HepG2 (cell line): Measurements from ENCODE around the gene BCAM. TPM values are rescaled to one million over a fixed set of nuclear protein-coding genes. Genes with fewer than 3 reads are reported as not detected.
A peak's percentile ranks its signal among the peaks of the same experiment; 100 is the strongest.

ENCODE experiments used
- BORCS8-MEF2B ChIP-seq: sonication (generic); formaldehyde crosslinking; IDR thresholded peaks from 2 replicates; pipeline ENCODE4 v1.8.0; 2022; ENCODE audit warnings: mild to moderate bottlenecking, missing genetic modification reagents
- CSRNP1 ChIP-seq: sonication (generic); formaldehyde crosslinking; IDR thresholded peaks from 2 replicates; pipeline ENCODE4 v1.8.1; 2023; ENCODE audit warnings: mild to moderate bottlenecking, missing genetic modification reagents
- DNMT1 ChIP-seq: sonication (generic); formaldehyde crosslinking; IDR thresholded peaks from 2 replicates; pipeline ENCODE4 v1.5.1; 2020; ENCODE audit warnings: mild to moderate bottlenecking, missing genetic modification reagents
- HMGXB4 ChIP-seq, 2 experiments: sonication (generic) in 1 of 2; formaldehyde crosslinking in 1 of 2; IDR thresholded peaks; 2 replicates each; pipeline versions ENCODE4 v1.4.0 to v1.6.1; 2018 to 2020; ENCODE audit warnings: missing genetic modification reagents in 2 of 2, borderline replicate concordance in 1 of 2, low read depth in 1 of 2, mild to moderate bottlenecking in 1 of 2, missing biosample characterization in 1 of 2
- HNF1B ChIP-seq: sonication (generic); formaldehyde crosslinking; IDR thresholded peaks from 2 replicates; pipeline ENCODE4 v1.5.1; 2020; ENCODE audit warnings: mild to moderate bottlenecking, moderate library complexity, missing genetic modification reagents
- HNF4A ChIP-seq: sonication (generic); formaldehyde crosslinking; IDR thresholded peaks from 2 replicates; pipeline ENCODE4 v1.4.0; 2020; ENCODE audit warnings: missing genetic modification reagents
- IRF2 ChIP-seq: IDR thresholded peaks from 2 replicates; pipeline ENCODE4 v1.6.1; 2018; ENCODE audit warnings: missing genetic modification reagents, missing compliant biosample characterization
- MYNN ChIP-seq: sonication (generic); formaldehyde crosslinking; IDR thresholded peaks from 2 replicates; pipeline ENCODE4 v1.4.0; 2020; ENCODE audit warnings: mild to moderate bottlenecking, low read depth, missing genetic modification reagents
- SAFB2 ChIP-seq: sonication (generic); formaldehyde crosslinking; IDR thresholded peaks from 2 replicates; pipeline ENCODE4 v1.5.1; 2020; ENCODE audit warnings: missing genetic modification reagents, low read depth, mild to moderate bottlenecking, borderline replicate concordance
- TARDBP ChIP-seq: sonication (generic); formaldehyde crosslinking; IDR thresholded peaks from 2 replicates; pipeline ENCODE4 v1.8.0; 2022; ENCODE audit warnings: mild to moderate bottlenecking, missing genetic modification reagents
- ZFP36L1 ChIP-seq: sonication (generic); formaldehyde crosslinking; IDR thresholded peaks from 2 replicates; pipeline ENCODE4 v1.8.0; 2022; ENCODE audit warnings: mild to moderate bottlenecking, missing genetic modification reagents, moderate library complexity
- ZFY ChIP-seq: sonication (generic); formaldehyde crosslinking; IDR thresholded peaks from 2 replicates; pipeline ENCODE4 v1.4.0; 2020; ENCODE audit warnings: missing genetic modification reagents
- polyA plus RNA-seq, 8 experiments: library from polyadenylated mRNA; depleted of rRNA in 3 of 8; stranded (reverse) in 7 of 8; unstranded in 1 of 8; fragments of >200 nt; fragmentation: Illumina TruSeq in 4 of 8; extraction: Trizol in 4 of 8; gene quantifications; 2 replicates each; pipeline versions ENCODE4 v1.2.1 to v1.2.3, GENCODE V29; 2011 to 2016; ENCODE audit warnings: low read depth in 4 of 8, missing spikeins in 1 of 8, mixed read lengths in 1 of 8; ENCODE audit not compliant: insufficient read depth in 1 of 8
- total RNA-seq, 5 experiments: library from RNA; depleted of rRNA; stranded (reverse); fragments of >200 nt; fragmentation: Illumina TruSeq; extraction: Trizol; gene quantifications; 2 replicates each; pipeline ENCODE4 v1.2.3, GENCODE V29; 2016; ENCODE audit warnings: low read depth in 1 of 5
- TF ChIP-seq, protein P1 (sequence below): sonication (generic); formaldehyde crosslinking; conservative IDR thresholded peaks from 2 replicates; pipeline ENCODE4 v1.4.0; 2020; ENCODE audit warnings: mild to moderate bottlenecking, missing genetic modification reagents, moderate library complexity
- TF ChIP-seq, protein P2 (sequence below): sonication (generic); formaldehyde crosslinking; IDR thresholded peaks from 2 replicates; pipeline ENCODE4 v1.4.0; 2020; ENCODE audit warnings: missing genetic modification reagents, borderline replicate concordance

BCAM gene
- total and polyA plus RNA-seq, 2 of the 13 experiments (the other 11 are each of a cell fraction or from before 2014, with no cell fraction given), result 51.2 to 62.7 TPM

- TF ChIP-seq MYNN (CRISPR knock-in tag) (no peak), CSRNP1 (CRISPR knock-in tag) (peak; percentile 84), SAFB2 (no peak), HNF1B (0 out of 2 replicates have a peak, but pooled peaks have one; percentile 25), HNF4A (peak; percentile 56), BORCS8-MEF2B (CRISPR knock-in tag) (peak; percentile 59; the same call in 1 of the 2 replicates), TARDBP (CRISPR knock-in tag) (peak; percentile 85), HMGXB4 (CRISPR knock-in tag; IDR thresholded peaks at IDR 0.05; ENCODE audit: borderline replicate concordance in 1 of 2, low read depth in 1 of 2) (peak in 1 of 2 experiments; percentile 81; a peak in 2 of 4 replicates), ZFY (CRISPR knock-in tag) (0 out of 2 replicates have a peak, but pooled peaks have one; percentile 24), IRF2 (CRISPR knock-in tag) (peak; percentile 54), DNMT1 (CRISPR knock-in tag) (no peak), ZFP36L1 (CRISPR knock-in tag) (no peak)
- TF ChIP-seq, protein P1, sequence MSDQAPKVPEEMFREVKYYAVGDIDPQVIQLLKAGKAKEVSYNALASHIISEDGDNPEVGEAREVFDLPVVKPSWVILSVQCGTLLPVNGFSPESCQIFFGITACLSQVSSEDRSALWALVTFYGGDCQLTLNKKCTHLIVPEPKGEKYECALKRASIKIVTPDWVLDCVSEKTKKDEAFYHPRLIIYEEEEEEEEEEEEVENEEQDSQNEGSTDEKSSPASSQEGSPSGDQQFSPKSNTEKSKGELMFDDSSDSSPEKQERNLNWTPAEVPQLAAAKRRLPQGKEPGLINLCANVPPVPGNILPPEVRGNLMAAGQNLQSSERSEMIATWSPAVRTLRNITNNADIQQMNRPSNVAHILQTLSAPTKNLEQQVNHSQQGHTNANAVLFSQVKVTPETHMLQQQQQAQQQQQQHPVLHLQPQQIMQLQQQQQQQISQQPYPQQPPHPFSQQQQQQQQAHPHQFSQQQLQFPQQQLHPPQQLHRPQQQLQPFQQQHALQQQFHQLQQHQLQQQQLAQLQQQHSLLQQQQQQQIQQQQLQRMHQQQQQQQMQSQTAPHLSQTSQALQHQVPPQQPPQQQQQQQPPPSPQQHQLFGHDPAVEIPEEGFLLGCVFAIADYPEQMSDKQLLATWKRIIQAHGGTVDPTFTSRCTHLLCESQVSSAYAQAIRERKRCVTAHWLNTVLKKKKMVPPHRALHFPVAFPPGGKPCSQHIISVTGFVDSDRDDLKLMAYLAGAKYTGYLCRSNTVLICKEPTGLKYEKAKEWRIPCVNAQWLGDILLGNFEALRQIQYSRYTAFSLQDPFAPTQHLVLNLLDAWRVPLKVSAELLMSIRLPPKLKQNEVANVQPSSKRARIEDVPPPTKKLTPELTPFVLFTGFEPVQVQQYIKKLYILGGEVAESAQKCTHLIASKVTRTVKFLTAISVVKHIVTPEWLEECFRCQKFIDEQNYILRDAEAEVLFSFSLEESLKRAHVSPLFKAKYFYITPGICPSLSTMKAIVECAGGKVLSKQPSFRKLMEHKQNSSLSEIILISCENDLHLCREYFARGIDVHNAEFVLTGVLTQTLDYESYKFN (CRISPR knock-in tag), result peak; percentile 52; the same call in 1 of the 2 replicates
- TF ChIP-seq, protein P2, sequence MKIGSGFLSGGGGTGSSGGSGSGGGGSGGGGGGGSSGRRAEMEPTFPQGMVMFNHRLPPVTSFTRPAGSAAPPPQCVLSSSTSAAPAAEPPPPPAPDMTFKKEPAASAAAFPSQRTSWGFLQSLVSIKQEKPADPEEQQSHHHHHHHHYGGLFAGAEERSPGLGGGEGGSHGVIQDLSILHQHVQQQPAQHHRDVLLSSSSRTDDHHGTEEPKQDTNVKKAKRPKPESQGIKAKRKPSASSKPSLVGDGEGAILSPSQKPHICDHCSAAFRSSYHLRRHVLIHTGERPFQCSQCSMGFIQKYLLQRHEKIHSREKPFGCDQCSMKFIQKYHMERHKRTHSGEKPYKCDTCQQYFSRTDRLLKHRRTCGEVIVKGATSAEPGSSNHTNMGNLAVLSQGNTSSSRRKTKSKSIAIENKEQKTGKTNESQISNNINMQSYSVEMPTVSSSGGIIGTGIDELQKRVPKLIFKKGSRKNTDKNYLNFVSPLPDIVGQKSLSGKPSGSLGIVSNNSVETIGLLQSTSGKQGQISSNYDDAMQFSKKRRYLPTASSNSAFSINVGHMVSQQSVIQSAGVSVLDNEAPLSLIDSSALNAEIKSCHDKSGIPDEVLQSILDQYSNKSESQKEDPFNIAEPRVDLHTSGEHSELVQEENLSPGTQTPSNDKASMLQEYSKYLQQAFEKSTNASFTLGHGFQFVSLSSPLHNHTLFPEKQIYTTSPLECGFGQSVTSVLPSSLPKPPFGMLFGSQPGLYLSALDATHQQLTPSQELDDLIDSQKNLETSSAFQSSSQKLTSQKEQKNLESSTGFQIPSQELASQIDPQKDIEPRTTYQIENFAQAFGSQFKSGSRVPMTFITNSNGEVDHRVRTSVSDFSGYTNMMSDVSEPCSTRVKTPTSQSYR (CRISPR knock-in tag), result peak; percentile 88
These were observed 1.0 kb upstream of the BCAM start (continued) for GRCh38 chr19:44807652-44808462.
